ENCODE results near the gene PTPDC1. TPM values are rescaled to one million over a fixed set of nuclear protein-coding genes. Genes with fewer than 3 reads are reported as not detected.
A peak's percentile ranks its signal among the peaks of the same experiment; 100 is the strongest.

Gene PTPDC1
- total and polyA plus RNA-seq, 8 donors = 2.8 to 45.0 (median 8.5) TPM

DNA sequence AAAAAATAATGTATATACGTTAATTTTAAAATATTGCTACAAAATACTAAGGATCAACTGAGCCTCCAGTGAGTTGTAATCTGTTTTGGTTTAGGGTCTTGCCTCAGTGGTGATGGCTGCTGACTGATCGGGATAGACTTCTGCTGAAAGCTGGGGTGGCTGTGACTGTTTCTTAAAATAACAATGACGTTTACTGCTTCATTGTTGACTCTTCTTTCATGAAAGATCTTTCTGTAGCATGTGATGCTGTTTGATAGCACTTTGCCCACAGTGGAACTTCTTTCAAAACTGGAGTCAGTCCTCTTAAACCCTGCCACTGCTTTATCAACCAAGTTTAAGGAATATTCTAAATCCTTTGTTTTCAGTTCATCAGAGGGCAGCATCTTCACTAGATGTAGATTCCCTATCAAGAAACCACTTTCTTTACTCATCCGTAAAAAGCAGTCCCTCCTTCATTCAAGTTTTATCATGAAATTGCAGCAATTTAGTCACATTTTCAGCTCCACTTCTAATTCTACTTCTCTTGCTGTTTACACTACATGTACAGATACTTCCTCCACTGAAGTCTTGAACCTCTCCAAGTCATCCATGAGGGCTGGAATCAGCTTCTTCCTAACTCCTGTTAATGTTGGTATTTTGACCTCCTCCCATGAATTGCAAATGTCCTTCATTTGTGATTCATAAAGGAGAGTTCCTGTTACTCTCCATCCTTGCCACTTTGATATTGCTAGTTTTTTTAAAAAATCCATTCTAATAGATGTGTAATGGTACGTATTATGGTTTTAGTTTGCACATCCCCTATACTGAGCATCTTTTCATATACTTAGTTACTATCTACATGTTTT, 41.5 kb upstream of the PTPDC1 start:
- WGBS, 5 donors = 63 to 79% (median 70%) methylated on average over 5 of the region's 5 CpGs
- no peak overlapping the region for H3K4me3 ChIP-seq
- no peak for TF ChIP-seq EP300 (IDR thresholded peaks at IDR 0.05)
- no peak for DNase-seq
- no peak overlapping the region for H3K27ac ChIP-seq
- no peaks in the 10 kb centered on the region for H3K36me3 ChIP-seq
- no peaks in the 10 kb centered on the region for H3K9me3 ChIP-seq
- no peaks in the 10 kb centered on the region for H3K27me3 ChIP-seq
- intact Hi-C loops (cut with DNase I; ENCODE audit: low total_unique reads) = no loop called here
- no peaks in the 10 kb centered on the region for H3K4me1 ChIP-seq

DNA sequence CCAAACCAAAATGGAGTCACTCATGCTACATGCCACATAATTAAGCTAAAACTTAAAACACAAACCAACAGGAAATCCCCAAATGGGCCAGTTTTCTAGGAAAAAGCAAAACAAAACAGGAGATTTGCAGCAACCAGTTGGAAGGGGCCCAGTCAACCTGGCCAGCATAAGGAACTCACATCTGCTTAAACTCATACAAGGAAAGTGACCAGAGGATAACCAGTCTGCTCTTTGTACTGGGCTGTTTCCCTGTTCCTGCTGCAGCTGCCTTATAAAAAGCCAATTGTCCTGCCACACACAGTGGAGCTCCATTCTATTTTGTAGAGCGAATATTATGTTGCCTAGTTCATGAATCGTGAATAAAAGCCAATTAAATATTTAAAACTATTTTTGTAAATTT, 29.5 kb upstream of the PTPDC1 start:
- Histone ChIP-seq H3K4me1 (peaks cover 5 to 43% (median 19%) of the 10 kb centered on the region in 4 donors), H3K27ac (peak overlapping the region in 1 of 5 donors; percentile 66), H3K9me3 (peaks cover 8 to 17% (median 10%) of the 10 kb centered on the region in 4 donors), H3K36me3 (peaks cover 0 to 11% (median 0%) of the 10 kb centered on the region in 4 donors), H3K4me3 (no peak overlapping the region), H3K27me3 (no peaks in the 10 kb centered on the region)
- TF ChIP-seq CTCF (IDR thresholded peaks at IDR 0.05) (no peak), POLR2AphosphoS5 (IDR thresholded peaks at IDR 0.05) (peak in 2 of 3 donors; percentile 5 to 18), EP300 (IDR thresholded peaks at IDR 0.05) (no peak), POLR2A (IDR thresholded peaks at IDR 0.05) (no peak)
- intact Hi-C loops (cut with DNase I; ENCODE audit: low total_unique reads) = no loop called here
- 81 to 93% (median 90%) methylated on average over 2 of the region's 2 CpGs for WGBS, 5 donors
- peak in 1 of 2 donors; percentile 37 for DNase-seq

DNA sequence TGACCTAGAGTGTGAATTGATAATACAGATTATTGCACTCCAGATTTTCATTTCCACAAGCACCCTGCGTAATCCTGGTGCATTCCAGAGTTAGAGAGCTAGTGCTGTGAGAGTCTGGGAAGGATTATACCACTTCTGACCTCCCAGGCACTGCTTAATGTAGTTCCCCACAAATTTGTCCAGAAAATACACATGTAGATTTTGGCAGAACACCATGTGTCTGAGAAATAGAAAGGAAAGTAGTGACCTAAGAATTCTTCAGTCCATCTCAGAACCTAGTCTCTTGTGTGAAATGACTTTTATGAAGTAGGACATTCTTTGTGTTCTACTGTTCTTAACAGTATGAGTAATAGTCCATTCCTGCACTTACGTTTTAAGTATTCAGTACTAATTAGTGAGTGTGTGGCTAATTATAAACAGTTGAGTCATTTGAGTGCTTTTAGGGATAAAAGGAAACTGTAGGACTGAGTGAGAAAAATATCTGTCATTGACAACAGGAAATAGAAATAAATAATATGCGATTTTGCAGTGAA, 27.8 kb upstream of the PTPDC1 start:
- intact Hi-C loops (cut with DNase I; ENCODE audit: low total_unique reads) = no loop called here
- H3K36me3 ChIP-seq = peaks cover 0 to 14% (median 0%) of the 10 kb centered on the region in 4 donors
- peak overlapping the region; percentile 22 to 70 (median 56) for H3K27ac ChIP-seq
- peaks cover 1 to 7% (median 5%) of the 10 kb centered on the region in 4 donors for H3K9me3 ChIP-seq
- peak in 1 of 2 donors; percentile 50 for DNase-seq
- no peak overlapping the region for H3K4me3 ChIP-seq
- no peaks in the 10 kb centered on the region for H3K27me3 ChIP-seq
- 15 to 36% (median 24%) methylated on average over 3 of the region's 3 CpGs for WGBS, 5 donors
- TF ChIP-seq POLR2AphosphoS5 (IDR thresholded peaks at IDR 0.05) (peak in 2 of 3 donors; percentile 51 to 69), EP300 (IDR thresholded peaks at IDR 0.05) (no peak)
- H3K4me1 ChIP-seq = peaks cover 5 to 43% (median 19%) of the 10 kb centered on the region in 4 donors

DNA sequence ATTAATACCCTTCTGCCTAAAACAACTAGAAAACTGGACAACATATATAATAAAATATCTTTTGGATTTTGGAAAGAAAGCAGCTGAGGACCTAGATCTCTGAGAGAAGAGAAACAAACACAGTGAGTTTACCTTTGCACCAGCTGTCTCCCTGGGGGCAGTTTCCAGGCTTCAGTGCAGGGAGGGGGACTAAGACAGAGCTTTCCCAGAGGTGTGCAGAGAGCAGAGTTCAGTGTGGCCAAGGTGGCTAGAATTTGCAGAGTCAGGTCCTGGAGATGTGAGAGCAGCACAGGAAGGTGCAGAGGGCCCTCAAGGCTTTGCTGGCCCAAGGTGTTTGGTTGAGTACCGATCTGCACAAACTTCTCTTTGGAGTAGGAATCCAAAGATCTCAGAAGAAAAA, 26.3 kb upstream of the PTPDC1 start:
- H3K36me3 ChIP-seq = peaks cover 0 to 17% (median 0%) of the 10 kb centered on the region in 4 donors
- H3K27me3 ChIP-seq = no peaks in the 10 kb centered on the region
- H3K4me3 ChIP-seq = no peak overlapping the region
- TF ChIP-seq EP300 (IDR thresholded peaks at IDR 0.05) (no peak), POLR2AphosphoS5 (IDR thresholded peaks at IDR 0.05) (no peak), POLR2A (IDR thresholded peaks at IDR 0.05) (no peak), CTCF (IDR thresholded peaks at IDR 0.05) (no peak)
- no peak overlapping the region for H3K27ac ChIP-seq
- peaks cover 6 to 16% (median 12%) of the 10 kb centered on the region in 4 donors for H3K9me3 ChIP-seq
- 94 to 100% (median 95%) methylated on average over 1 of the region's 1 CpG for WGBS, 5 donors
- intact Hi-C loops (cut with DNase I; ENCODE audit: low total_unique reads) = no loop called here
- DNase-seq = no peak
- H3K4me1 ChIP-seq = peaks cover 5 to 43% (median 19%) of the 10 kb centered on the region in 4 donors

GRCh38 chr9:94061864-94062263, 22.4 kb upstream of the PTPDC1 start:
- Histone ChIP-seq H3K27me3 (no peaks in the 10 kb centered on the region), H3K9me3 (peaks cover 6 to 16% (median 12%) of the 10 kb centered on the region in 4 donors), H3K4me1 (peaks cover 5 to 28% (median 8%) of the 10 kb centered on the region in 4 donors), H3K4me3 (no peak overlapping the region), H3K27ac (no peak overlapping the region), H3K36me3 (peaks cover 0 to 17% (median under 1%) of the 10 kb centered on the region in 4 donors)
- intact Hi-C loops (cut with DNase I; ENCODE audit: low total_unique reads) = loop anchor here (5.0 kb wide), 1 partner anchor 150 kb away; no protein-coding TSS in a partner anchor
- TF ChIP-seq EP300 (IDR thresholded peaks at IDR 0.05) = no peak
- TF ChIP-seq POLR2AphosphoS5 (IDR thresholded peaks at IDR 0.05) = no peak
- no peak for TF ChIP-seq CTCF (IDR thresholded peaks at IDR 0.05)
- no peak for TF ChIP-seq POLR2A (IDR thresholded peaks at IDR 0.05)
- WGBS, 5 donors = 97 to 99% (median 97%) methylated on average over 3 of the region's 3 CpGs
- DNase-seq = no peak
